Spleen (tissue), 7 donors: ENCODE results near the gene NUBP2.

Experiments used
- CTCF ChIP-seq, 11 experiments: fragments of 200-600 bp in 7 of 11; fragments of 450-650 bp in 4 of 11; sonication (generic) in 4 of 11; IDR thresholded peaks in 8 of 11; conservative IDR thresholded peaks in 3 of 11; 1 replicate in 7 of 11; 2 replicates in 4 of 11; pipeline versions ENCODE4 v1.4.0 to v1.8.0; 2016 to 2021; ENCODE audit warnings: antibody characterized with exemption in 11 of 11, inconsistent platforms in 4 of 11, mild to moderate bottlenecking in 1 of 11
- POLR2A ChIP-seq, 3 donors: fragments of 450-650 bp; IDR thresholded peaks; one replicate each; pipeline ENCODE4 v1.5.1; 2017; ENCODE audit warnings: antibody characterized with exemption in 3 of 3, mild to moderate bottlenecking in 1 of 3
- POLR2AphosphoS5 ChIP-seq, 3 donors: sonication (generic); formaldehyde crosslinking; IDR thresholded peaks; one replicate each; pipeline ENCODE4 v1.5.1; 2017; ENCODE audit warnings: antibody characterized with exemption in 3 of 3
- donor health status: DM: no; HTN: no; CAD: no; lungs with moderate emphysema.
- donor health status: DM: no; HTN: no; CAD: no.
- donor health status: DM: no; HTN: no; CAD: no.

DNA sequence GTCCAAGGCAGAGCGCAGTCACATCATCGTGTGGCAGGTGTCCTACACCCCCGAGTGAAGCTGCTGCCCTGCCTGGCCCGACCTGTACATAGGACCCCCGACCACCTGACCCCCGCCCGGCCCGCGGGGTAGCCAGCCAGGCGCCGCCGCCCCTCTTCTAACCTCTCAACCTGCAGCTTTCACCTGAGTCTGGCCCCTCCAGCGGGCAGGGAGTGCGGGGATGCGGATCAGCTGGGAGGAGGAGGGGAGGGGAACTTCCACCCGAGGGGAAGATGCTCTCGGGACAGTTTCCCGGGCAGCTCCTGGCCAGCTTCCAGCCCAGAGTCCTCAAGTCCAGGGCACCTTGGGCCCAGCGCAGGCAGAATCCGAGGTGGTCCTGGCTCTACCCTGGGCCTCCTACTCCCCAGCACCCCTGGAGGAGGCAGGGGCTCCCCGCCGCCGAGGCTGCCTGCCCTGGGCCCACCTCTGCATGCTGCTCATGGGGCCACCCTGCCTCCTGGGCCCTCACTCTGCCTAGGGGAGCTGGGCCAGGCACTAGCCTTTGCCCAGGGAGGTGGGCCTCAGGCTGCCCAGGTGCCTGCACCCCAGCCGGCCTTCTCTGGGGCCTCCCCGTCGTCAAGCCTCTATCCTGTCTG is 13.9 kb upstream of the NUBP2 start:
- TF ChIP-seq CTCF (IDR thresholded peaks at IDR 0.05 in 8 of 11, conservative IDR thresholded peaks at IDR 0.05 in 3 of 11) (no peak), POLR2AphosphoS5 (IDR thresholded peaks at IDR 0.05) (peak in 1 of 3 donors; percentile 41), POLR2A (IDR thresholded peaks at IDR 0.05) (no peak)
